ENCODE results near the gene NOX5. TPM values are rescaled to one million over a fixed set of nuclear protein-coding genes. Genes with fewer than 3 reads are reported as not detected.

Gene NOX5
- total RNA-seq, 1 donor from 2014 or later = not detected

GRCh38 chr15:68989541-68990230, 24.8 kb upstream of the NOX5 start:
- intact Hi-C loops (cut with micrococcal nuclease) = no loop called here
- DNase-seq = peak; percentile 32
- ATAC-seq = peak; percentile 52

DNA sequence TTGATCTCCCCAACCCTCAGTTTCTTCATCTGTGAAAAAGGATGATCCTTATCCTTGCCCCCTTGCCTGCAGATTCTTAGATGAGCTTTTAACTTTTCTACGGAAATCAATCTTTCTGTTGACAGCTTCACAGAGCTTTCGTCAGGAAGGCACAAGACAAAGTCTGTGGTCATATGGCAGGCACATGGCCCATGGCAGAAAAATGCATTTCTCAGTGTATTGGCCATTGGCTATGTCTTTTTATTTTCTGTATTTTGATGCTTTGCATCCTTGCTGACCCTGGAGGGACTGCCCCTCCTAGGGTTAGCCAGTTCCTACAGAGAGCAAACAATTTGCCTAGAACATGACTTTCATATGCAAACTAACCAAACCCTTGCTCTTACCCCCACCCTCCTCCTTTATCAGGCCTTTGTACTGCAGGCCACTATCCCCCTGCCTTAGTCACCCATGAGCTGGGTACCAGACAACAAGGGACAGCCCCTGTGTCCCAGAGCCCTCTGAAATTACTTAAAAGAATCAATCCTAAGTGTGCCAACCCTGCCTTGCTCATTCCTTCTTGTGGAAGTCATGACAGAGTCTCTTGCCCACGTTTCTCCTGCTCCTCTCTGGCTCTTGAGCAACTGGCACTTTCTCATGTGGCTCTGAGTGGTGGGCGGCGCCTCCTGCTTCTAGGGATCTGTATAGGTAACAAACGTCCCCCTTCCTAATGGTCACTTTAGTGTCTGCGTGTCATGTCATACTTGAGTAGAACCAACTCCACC, 24.1 kb upstream of the NOX5 start:
- DNase-seq (no peak), ATAC-seq (no peak)
- intact Hi-C loops (cut with micrococcal nuclease) = no loop called here

GRCh38 chr15:68990992-68991500, 23.4 kb upstream of the NOX5 start:
- DNase-seq (no peak), ATAC-seq (no peak)
- intact Hi-C loops (cut with micrococcal nuclease) = no loop called here

GRCh38 chr15:68991723-68992122, 22.8 kb upstream of the NOX5 start:
- intact Hi-C loops (cut with micrococcal nuclease) = no loop called here

DNA sequence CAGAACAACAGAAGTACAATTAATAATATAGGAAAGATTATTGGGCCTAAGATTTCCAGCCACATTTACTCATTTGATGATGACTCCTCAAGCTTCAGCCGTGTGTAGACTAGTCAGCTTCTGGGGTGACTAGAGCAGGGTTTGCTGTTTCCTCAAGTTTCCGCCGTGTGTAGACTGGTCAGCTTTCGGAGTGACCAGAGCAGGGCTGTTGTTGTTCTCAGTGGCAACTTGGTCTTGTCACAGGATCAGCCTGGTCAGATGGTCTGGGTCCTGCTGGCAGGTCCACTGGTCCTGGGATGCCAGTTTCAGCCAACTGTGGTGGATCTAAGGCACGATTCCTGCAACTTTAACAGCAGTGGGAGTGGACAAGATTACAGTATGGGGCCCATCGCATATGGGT, 21.8 kb upstream of the NOX5 start:
- intact Hi-C loops (cut with micrococcal nuclease) = no loop called here
- ATAC-seq = no peak
- DNase-seq = no peak

More at GRCh38 chr15:68991723-68992122, 22.8 kb upstream of the NOX5 start:
- ATAC-seq (peak; percentile 66), DNase-seq (no peak)

GRCh38 chr15:68993276-68993675, 21.2 kb upstream of the NOX5 start:
- intact Hi-C loops (cut with micrococcal nuclease) = no loop called here
- ATAC-seq (no peak), DNase-seq (no peak)

GRCh38 chr15:68994149-68994548, 20.3 kb upstream of the NOX5 start:
- DNase-seq (no peak), ATAC-seq (no peak)
- intact Hi-C loops (cut with micrococcal nuclease) = no loop called here

DNA sequence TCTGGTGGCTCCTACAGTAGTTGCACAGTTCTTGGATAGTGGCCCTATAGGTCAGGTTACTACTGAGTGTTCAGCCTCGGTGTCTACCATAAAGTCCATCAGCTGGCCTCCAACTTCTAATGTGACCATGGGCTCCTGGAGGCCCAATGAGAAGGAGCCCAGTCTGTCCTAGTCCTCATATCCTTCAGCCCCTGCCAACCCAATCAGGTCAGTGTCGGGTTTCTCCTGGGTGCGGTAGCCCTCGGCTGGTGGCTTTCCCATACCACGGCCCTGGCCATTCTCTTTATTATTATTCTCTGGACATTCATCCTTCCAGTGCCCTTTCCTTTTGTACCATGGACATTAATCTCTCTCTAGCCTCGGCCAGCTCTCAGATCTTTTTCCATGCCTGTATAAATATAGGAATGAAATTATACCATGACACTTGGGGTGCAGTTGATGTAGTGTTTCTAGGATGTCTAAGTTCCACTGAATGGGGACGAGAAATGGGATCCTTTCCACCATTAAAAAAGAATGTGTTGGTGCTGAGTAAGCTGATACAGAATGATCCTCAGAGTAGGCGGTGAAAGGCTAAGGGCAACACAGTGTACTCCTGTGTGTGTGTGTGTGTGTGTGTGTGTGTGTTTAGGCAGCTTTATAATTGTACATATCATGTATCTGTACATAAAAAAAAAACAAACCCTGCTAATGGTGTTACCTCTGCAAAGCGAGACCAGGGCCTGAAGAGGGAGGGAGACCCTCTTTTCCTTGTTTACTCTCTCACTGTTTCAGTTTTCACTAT, 19.3 kb upstream of the NOX5 start:
- intact Hi-C loops (cut with micrococcal nuclease) = no loop called here
- ATAC-seq = no peak
- no peak for DNase-seq

DNA sequence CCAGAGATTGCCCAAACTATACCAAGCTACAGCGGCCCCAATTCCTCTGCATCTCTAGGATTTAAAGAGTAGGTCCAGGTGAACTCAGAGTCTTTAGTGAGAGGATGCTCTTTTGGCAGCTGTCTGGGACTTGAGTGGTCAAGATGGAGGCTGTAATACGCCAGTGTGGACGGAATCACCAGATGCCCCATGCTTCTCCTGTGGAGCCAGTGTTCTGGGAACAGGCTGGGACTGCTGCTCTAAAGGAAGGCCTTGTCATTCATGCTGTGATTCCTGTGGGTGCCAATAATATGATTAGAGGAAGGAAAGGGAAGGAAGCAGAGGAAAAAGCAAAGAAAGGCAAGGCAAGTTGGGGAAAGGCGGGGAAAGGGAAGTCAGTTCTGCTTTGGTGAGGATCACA, 17.4 kb upstream of the NOX5 start:
- no peak for ATAC-seq

DNA sequence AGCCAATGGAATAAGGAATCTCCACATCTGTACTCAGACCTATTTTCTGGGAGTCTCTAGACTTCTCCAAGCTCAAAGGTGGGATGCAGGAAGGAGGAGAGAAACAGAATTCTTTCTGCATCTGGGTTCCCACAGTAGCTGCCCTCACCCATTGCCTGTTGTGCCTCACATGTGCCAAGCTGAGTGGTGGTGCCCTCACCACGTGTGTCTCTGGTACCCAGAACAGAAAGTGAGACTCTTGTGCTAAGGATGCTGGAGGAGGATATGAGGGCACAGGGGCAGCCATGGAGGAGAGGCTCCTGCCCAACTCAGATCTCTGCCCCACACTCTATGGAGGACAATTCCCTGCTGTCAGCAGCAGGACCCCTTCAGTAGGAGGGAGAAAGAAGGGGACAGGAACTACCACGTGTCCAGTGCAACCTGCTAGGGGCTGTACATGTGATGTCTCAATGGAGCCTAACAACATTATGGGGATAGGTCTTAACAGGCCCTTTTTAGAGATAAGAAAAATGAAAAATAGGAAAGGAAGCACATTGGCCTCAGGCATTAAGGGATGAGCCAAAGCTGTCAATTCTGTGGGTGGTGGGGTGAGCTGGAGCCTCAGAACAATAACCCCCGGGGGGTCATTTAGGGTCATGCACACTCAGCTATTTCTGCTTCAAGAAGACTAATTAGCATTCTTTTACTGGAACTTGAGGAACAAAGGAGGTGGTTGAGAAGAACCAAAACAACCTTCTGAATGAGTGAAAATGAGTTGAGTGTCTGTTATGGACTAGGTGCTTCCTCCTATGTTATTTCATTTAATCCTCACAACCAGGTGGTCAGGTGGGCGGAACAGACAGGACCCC, 16.3 kb upstream of the NOX5 start:
- DNase-seq (no peak), ATAC-seq (no peak)
- intact Hi-C loops (cut with micrococcal nuclease) = no loop called here

More for the DNA sequence above, 17.4 kb upstream of the NOX5 start:
- intact Hi-C loops (cut with micrococcal nuclease) = no loop called here
- no peak for DNase-seq

GRCh38 chr15:68999091-68999490, 15.4 kb upstream of the NOX5 start:
- intact Hi-C loops (cut with micrococcal nuclease) = no loop called here
- ATAC-seq (no peak), DNase-seq (no peak)

- intact Hi-C loops (cut with micrococcal nuclease) = no loop called here
- no peak for DNase-seq
- ATAC-seq = peak; percentile 88
These were observed 14.4 kb upstream of the NOX5 start for GRCh38 chr15:69000091-69000490.

DNA sequence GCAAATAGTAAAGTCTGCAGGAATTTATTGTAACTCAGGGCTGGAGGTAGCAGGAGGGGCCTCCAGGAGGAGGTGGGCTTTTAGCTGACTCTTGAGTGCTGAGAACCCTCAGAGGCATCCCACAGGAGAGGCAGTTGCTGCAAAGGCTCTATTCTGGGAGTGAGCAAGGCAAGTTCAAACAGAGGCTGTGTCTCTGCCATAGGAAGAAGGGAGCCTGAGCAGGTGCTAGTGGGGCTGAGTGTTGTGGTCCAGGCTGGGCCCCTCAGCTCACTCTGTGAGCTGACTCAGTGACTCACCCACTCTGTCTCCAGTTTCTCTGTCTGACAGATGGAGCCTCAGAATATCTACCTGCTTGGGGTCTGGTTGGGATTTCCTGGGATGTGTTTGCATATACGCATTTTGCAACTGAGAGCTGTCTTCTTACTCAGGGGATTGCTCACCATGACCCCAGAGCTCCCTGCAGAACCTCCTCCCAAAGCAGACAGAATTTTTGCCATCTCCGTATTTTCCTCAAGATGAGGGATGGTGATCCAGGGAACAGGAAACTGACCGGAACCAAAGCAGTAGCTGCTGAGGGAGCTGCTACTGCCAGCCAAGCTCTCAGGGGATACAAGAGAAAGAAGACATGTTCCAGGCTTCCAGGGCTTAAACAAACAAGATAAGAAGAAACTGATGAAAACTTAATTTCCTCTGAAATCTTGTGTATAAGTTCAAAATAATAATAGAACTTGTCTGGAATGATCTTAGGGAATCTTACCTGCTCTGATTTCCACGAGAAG, 13.6 kb upstream of the NOX5 start:
- ATAC-seq (peak; percentile 24), DNase-seq (no peak)
- intact Hi-C loops (cut with micrococcal nuclease) = no loop called here

- DNase-seq = no peak
- intact Hi-C loops (cut with micrococcal nuclease) = no loop called here
- ATAC-seq = no peak
These were observed 11.7 kb upstream of the NOX5 start for GRCh38 chr15:69002783-69003182.

DNA sequence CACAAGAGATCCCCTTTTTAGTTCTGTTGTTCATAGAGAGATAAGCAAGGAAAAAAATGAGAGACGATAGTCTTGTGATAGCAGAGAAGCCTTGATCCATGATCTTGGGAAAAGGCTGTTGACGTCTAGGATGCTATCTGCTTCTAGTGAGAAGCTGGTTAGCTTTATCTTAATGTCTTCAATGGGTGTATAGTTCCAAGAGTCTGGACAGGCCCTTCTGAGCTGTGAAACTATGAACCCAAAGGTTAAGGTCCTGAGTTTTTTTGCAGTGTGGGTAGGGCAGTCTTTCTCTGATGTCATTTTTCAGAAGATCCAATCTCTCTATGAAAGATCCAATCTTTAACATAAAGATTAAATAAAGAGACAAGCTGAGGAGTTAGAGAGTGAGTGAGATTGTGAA, 10.5 kb upstream of the NOX5 start:
- intact Hi-C loops (cut with micrococcal nuclease) = no loop called here
- DNase-seq (no peak), ATAC-seq (no peak)

- no peak for ATAC-seq
- intact Hi-C loops (cut with micrococcal nuclease) = no loop called here
These were observed 6.4 kb upstream of the NOX5 start for GRCh38 chr15:69008056-69008455.

DNA sequence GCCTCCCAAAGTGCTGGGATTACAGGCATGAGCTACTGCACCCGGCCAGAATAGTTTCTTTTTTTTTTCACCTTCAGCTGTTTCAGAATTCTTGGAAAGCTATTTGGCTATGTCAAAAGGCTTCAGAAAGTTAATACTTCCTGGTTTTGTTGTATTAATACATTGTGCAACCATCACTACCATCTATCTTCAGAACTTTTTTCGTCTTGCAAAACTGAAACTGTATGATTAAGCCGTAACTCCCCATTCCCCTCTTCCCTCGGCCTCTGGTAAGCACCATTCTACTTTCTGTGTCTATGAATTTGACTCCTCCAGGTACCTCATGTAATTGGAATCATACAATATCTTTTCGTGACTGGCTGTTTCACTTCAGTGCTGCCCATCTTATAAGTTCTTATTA, 5.2 kb upstream of the NOX5 start:
- DNase-seq (no peak), ATAC-seq (no peak)
- intact Hi-C loops (cut with micrococcal nuclease) = no loop called here

More at GRCh38 chr15:69008056-69008455, 6.4 kb upstream of the NOX5 start:
- DNase-seq = no peak

GRCh38 chr15:69011641-69012040, 2.9 kb upstream of the NOX5 start:
- ATAC-seq (no peak), DNase-seq (no peak)
- intact Hi-C loops (cut with micrococcal nuclease) = no loop called here
